HepG2 (cell line): Measurements from ENCODE around the gene CBL. TPM values are rescaled to one million over a fixed set of nuclear protein-coding genes. Genes with fewer than 3 reads are reported as not detected.

Experiments used
- BORCS8-MEF2B ChIP-seq: sonication (generic); formaldehyde crosslinking; IDR thresholded peaks from 2 replicates; pipeline ENCODE4 v1.8.0; 2022; ENCODE audit warnings: mild to moderate bottlenecking, missing genetic modification reagents
- HDAC1 ChIP-seq: sonication (generic); formaldehyde crosslinking; IDR thresholded peaks from 2 replicates; pipeline ENCODE4 v1.5.1; 2020; ENCODE audit warnings: mild to moderate bottlenecking, missing genetic modification reagents
- JUNB ChIP-seq: sonication (generic); formaldehyde crosslinking; IDR thresholded peaks from 2 replicates; pipeline ENCODE4 v1.8.0; 2022; ENCODE audit warnings: missing genetic modification reagents, mild to moderate bottlenecking, borderline replicate concordance
- KLF16 ChIP-seq, 2 experiments: sonication (generic) in 1 of 2; formaldehyde crosslinking in 1 of 2; IDR thresholded peaks; 2 replicates each; pipeline versions ENCODE4 v1.6.1 to v1.8.0; 2016 to 2023; ENCODE audit warnings: missing genetic modification reagents in 2 of 2, missing compliant biosample characterization in 1 of 2
- SALL1 ChIP-seq: sonication (generic); formaldehyde crosslinking; IDR thresholded peaks from 2 replicates; pipeline ENCODE4 v1.8.0; 2022; ENCODE audit warnings: mild to moderate bottlenecking, missing genetic modification reagents
- TAF1 ChIP-seq: sonication (generic); formaldehyde crosslinking; IDR thresholded peaks from 2 replicates; pipeline ENCODE4 v1.4.0; 2020; ENCODE audit warnings: missing genetic modification reagents
- XRCC5 ChIP-seq: fragments of 200-400 bp; formaldehyde crosslinking; optimal IDR thresholded peaks from 2 replicates; pipeline ENCODE3; 2017; ENCODE audit warnings: mild to moderate bottlenecking, low read length
- ZNF775 ChIP-seq: sonication (generic); formaldehyde crosslinking; IDR thresholded peaks from 2 replicates; pipeline ENCODE4 v1.4.0; 2020; ENCODE audit warnings: missing genetic modification reagents, mild to moderate bottlenecking, moderate library complexity, borderline replicate concordance
- polyA plus RNA-seq, 8 experiments: library from polyadenylated mRNA; depleted of rRNA in 3 of 8; stranded (reverse) in 7 of 8; unstranded in 1 of 8; fragments of >200 nt; fragmentation: Illumina TruSeq in 4 of 8; extraction: Trizol in 4 of 8; gene quantifications; 2 replicates each; pipeline versions ENCODE4 v1.2.1 to v1.2.3, GENCODE V29; 2011 to 2016; ENCODE audit warnings: low read depth in 4 of 8, missing spikeins in 1 of 8, mixed read lengths in 1 of 8; ENCODE audit not compliant: insufficient read depth in 1 of 8
- total RNA-seq, 5 experiments: library from RNA; depleted of rRNA; stranded (reverse); fragments of >200 nt; fragmentation: Illumina TruSeq; extraction: Trizol; gene quantifications; 2 replicates each; pipeline ENCODE4 v1.2.3, GENCODE V29; 2016; ENCODE audit warnings: low read depth in 1 of 5
- TF ChIP-seq, protein P1 (sequence below): sonication (generic); formaldehyde crosslinking; conservative IDR thresholded peaks from 2 replicates; pipeline ENCODE4 v1.4.0; 2020; ENCODE audit warnings: missing genetic modification reagents
- TF ChIP-seq, protein P2 (sequence below), 2 experiments: sonication (generic) in 1 of 2; formaldehyde crosslinking in 1 of 2; IDR thresholded peaks; 2 replicates each; pipeline versions ENCODE4 v1.4.0 to v1.6.1; 2018 to 2020; ENCODE audit warnings: missing genetic modification reagents in 2 of 2, borderline replicate concordance in 1 of 2, low read depth in 1 of 2, mild to moderate bottlenecking in 1 of 2, missing biosample characterization in 1 of 2
- TF ChIP-seq, protein P3 (sequence below): sonication (generic); formaldehyde crosslinking; IDR thresholded peaks from 2 replicates; pipeline ENCODE4 v1.4.0; 2020; ENCODE audit warnings: missing genetic modification reagents
- TF ChIP-seq, protein P4 (sequence below): sonication (generic); formaldehyde crosslinking; IDR thresholded peaks from 2 replicates; pipeline ENCODE4 v1.5.1; 2020; ENCODE audit warnings: mild to moderate bottlenecking, missing genetic modification reagents, moderate library complexity
- TF ChIP-seq, protein P5 (sequence below): sonication (generic); formaldehyde crosslinking; IDR thresholded peaks from 2 replicates; pipeline ENCODE4 v1.4.0; 2020; ENCODE audit warnings: missing genetic modification reagents

Gene CBL
- total and polyA plus RNA-seq, 2 of the 13 experiments (the other 11 are each of a cell fraction or from before 2014, with no cell fraction given), result 6.6 to 7.4 TPM

DNA sequence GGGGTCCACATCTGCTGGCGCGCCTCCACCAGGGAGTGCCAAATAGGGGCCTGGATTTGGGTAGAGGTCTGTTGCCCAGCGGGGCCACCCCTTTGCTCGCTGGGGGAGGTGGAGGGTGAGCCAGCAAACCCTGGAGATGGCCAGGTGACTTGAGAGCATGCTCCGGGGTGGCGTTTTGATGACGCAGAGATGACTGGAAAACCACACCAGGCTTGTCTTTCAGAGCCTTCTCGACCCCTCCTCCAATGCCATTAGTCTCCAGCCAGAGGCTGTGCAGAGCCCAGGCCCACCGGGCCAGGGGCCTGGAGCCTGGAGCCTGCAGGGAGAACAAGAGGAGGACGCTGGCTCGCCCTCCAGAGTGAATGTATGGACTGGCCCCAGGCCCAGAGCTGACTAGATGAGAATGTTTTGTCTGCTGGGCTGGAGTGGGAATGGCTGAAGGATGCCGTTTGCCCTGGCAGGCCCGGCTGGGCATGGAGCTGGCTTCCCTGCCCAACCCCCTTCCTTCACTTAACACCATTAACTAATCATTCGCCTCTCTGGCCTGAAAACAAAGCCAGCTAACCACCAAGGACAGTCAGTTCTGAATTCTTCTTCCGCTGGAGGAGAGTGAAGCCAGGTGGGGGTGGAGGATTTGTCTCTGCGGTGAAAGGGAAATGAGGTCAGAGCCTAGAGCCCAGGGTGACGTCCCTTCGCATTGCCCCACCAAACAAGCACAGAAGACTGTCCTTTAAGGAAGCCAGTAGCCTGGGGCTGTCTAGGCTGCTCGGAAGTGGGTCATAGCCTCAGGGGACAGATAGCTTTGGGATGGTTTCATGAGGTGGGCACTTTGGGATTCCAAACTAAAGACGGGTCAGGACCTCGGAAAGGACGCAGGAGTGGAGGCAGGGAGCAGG is 112.3 kb downstream of the CBL start (continued):
- TF ChIP-seq JUNB (CRISPR knock-in tag), result no peak
- TF ChIP-seq, protein P1, sequence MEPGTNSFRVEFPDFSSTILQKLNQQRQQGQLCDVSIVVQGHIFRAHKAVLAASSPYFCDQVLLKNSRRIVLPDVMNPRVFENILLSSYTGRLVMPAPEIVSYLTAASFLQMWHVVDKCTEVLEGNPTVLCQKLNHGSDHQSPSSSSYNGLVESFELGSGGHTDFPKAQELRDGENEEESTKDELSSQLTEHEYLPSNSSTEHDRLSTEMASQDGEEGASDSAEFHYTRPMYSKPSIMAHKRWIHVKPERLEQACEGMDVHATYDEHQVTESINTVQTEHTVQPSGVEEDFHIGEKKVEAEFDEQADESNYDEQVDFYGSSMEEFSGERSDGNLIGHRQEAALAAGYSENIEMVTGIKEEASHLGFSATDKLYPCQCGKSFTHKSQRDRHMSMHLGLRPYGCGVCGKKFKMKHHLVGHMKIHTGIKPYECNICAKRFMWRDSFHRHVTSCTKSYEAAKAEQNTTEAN (CRISPR knock-in tag), result 0 out of 2 replicates have a peak, but pooled peaks have one; percentile 31
- TF ChIP-seq, protein P2, sequence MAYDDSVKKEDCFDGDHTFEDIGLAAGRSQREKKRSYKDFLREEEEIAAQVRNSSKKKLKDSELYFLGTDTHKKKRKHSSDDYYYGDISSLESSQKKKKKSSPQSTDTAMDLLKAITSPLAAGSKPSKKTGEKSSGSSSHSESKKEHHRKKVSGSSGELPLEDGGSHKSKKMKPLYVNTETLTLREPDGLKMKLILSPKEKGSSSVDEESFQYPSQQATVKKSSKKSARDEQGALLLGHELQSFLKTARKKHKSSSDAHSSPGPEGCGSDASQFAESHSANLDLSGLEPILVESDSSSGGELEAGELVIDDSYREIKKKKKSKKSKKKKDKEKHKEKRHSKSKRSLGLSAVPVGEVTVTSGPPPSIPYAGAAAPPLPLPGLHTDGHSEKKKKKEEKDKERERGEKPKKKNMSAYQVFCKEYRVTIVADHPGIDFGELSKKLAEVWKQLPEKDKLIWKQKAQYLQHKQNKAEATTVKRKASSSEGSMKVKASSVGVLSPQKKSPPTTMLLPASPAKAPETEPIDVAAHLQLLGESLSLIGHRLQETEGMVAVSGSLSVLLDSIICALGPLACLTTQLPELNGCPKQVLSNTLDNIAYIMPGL (CRISPR knock-in tag; IDR thresholded peaks at IDR 0.05; ENCODE audit: borderline replicate concordance in 1 of 2, low read depth in 1 of 2), result peak; percentile 20 to 56; a peak in 3 of 4 replicates
- TF ChIP-seq BORCS8-MEF2B (CRISPR knock-in tag), result no peak
- 0 out of 2 replicates have a peak, but pooled peaks have one; percentile 15 for TF ChIP-seq ZNF775 (CRISPR knock-in tag)
- TF ChIP-seq, protein P3, sequence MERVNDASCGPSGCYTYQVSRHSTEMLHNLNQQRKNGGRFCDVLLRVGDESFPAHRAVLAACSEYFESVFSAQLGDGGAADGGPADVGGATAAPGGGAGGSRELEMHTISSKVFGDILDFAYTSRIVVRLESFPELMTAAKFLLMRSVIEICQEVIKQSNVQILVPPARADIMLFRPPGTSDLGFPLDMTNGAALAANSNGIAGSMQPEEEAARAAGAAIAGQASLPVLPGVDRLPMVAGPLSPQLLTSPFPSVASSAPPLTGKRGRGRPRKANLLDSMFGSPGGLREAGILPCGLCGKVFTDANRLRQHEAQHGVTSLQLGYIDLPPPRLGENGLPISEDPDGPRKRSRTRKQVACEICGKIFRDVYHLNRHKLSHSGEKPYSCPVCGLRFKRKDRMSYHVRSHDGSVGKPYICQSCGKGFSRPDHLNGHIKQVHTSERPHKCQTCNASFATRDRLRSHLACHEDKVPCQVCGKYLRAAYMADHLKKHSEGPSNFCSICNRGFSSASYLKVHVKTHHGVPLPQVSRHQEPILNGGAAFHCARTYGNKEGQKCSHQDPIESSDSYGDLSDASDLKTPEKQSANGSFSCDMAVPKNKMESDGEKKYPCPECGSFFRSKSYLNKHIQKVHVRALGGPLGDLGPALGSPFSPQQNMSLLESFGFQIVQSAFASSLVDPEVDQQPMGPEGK (CRISPR knock-in tag), result 0 out of 2 replicates have a peak, but pooled peaks have one; percentile 6
- peak; percentile 16; the same call in 1 of the 2 replicates for TF ChIP-seq SALL1 (CRISPR knock-in tag)
- peak; percentile 67 for TF ChIP-seq TAF1 (CRISPR knock-in tag)
- TF ChIP-seq HDAC1 (CRISPR knock-in tag), result peak; percentile 49; the same call in 1 of the 2 replicates
- TF ChIP-seq, protein P4, sequence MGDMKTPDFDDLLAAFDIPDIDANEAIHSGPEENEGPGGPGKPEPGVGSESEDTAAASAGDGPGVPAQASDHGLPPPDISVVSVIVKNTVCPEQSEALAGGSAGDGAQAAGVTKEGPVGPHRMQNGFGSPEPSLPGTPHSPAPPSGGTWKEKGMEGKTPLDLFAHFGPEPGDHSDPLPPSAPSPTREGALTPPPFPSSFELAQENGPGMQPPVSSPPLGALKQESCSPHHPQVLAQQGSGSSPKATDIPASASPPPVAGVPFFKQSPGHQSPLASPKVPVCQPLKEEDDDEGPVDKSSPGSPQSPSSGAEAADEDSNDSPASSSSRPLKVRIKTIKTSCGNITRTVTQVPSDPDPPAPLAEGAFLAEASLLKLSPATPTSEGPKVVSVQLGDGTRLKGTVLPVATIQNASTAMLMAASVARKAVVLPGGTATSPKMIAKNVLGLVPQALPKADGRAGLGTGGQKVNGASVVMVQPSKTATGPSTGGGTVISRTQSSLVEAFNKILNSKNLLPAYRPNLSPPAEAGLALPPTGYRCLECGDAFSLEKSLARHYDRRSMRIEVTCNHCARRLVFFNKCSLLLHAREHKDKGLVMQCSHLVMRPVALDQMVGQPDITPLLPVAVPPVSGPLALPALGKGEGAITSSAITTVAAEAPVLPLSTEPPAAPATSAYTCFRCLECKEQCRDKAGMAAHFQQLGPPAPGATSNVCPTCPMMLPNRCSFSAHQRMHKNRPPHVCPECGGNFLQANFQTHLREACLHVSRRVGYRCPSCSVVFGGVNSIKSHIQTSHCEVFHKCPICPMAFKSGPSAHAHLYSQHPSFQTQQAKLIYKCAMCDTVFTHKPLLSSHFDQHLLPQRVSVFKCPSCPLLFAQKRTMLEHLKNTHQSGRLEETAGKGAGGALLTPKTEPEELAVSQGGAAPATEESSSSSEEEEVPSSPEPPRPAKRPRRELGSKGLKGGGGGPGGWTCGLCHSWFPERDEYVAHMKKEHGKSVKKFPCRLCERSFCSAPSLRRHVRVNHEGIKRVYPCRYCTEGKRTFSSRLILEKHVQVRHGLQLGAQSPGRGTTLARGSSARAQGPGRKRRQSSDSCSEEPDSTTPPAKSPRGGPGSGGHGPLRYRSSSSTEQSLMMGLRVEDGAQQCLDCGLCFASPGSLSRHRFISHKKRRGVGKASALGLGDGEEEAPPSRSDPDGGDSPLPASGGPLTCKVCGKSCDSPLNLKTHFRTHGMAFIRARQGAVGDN (CRISPR knock-in tag), result peak; percentile 79
- TF ChIP-seq KLF16 (CRISPR knock-in tag; IDR thresholded peaks at IDR 0.05), result peak in 1 of 2 experiments; percentile 31; a peak in 1 of 4 replicates
- TF ChIP-seq XRCC5, result no peak
- TF ChIP-seq, protein P5, sequence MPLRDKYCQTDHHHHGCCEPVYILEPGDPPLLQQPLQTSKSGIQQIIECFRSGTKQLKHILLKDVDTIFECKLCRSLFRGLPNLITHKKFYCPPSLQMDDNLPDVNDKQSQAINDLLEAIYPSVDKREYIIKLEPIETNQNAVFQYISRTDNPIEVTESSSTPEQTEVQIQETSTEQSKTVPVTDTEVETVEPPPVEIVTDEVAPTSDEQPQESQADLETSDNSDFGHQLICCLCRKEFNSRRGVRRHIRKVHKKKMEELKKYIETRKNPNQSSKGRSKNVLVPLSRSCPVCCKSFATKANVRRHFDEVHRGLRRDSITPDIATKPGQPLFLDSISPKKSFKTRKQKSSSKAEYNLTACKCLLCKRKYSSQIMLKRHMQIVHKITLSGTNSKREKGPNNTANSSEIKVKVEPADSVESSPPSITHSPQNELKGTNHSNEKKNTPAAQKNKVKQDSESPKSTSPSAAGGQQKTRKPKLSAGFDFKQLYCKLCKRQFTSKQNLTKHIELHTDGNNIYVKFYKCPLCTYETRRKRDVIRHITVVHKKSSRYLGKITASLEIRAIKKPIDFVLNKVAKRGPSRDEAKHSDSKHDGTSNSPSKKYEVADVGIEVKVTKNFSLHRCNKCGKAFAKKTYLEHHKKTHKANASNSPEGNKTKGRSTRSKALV (CRISPR knock-in tag), result peak; percentile 43; the same call in 1 of the 2 replicates
